ENCODE measurements around the gene COPS8. TPM values are rescaled to one million over a fixed set of nuclear protein-coding genes. Genes with fewer than 3 reads are reported as not detected.

Gene COPS8
- total and polyA plus RNA-seq, 2 of the 4 experiments (the other 2 are of a cell fraction) = 47.0 to 64.9 TPM

DNA sequence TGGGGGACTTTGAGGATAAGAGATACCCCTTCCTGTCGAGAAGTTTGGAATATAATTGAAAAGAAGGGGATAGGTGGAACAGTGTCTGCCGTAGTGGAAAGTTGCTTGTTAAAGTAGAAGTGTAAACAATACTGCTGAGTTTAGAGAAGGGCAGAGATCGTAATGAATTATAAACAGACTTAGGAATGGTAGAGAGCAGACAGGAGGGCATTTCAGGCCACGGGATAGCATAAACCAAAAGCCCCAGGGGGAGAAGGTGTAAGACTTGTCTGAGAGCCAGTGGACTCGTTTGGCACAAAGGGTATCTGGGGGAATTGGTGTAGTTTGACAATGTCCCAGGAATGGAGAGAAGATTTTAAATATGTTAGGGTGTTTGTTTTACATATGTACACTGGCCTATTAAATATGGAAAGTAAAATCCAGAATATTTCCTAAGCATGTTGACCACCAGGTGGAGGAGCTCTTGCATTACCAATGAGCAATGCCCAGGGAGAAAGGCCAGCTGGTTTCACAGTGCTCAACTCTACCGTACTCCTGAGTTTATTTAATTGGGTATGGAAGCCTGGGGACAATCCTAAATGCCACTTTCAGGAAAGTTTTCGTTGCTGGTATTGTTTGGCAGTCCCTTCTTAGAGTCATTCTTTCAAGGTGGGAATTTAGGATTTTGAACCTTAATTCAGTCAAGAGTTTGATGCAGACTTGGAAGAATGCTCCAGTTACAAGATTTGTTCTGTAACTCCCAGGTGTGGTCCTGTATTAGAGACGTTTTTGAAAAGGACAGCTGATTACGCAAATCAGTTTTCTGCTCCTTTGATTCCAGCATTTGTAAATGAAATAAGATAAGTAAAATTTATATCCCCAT, 7.5 kb downstream of the COPS8 start:
- H2BK20ac ChIP-seq (ENCODE audit: low read depth, low read length) = no peak overlapping the region; the same call in 1 of the 2 replicates
- peaks cover 15% of the 10 kb centered on the region for H3K36me3 ChIP-seq (ENCODE audit: control insufficient read depth, insufficient read depth, low read length)
- CTCF ChIA-PET = interaction anchor here (1.4 kb wide), 1 partner anchor 420 kb away, joined by 3 read pairs; no protein-coding TSS in a partner anchor
- peak overlapping the region; percentile 92 for H3K4me2 ChIP-seq (ENCODE audit: low read depth, low read length)
- no peak overlapping the region for H2AK9ac ChIP-seq (replicated peaks; ENCODE audit: low read depth, low read length, poor library complexity)
- peak overlapping the region; percentile 66 for H3K18ac ChIP-seq (ENCODE audit: low read depth, low read length)
- in situ Hi-C loops (cut with MboI; ENCODE audit: low sequenced_read_pairs) = loop anchor here (25.0 kb wide), 1 partner anchor 1456 kb away; no protein-coding TSS in a partner anchor
- peak overlapping the region; percentile 88; the same call in 1 of the 2 replicates for H4K5ac ChIP-seq (ENCODE audit: low read depth, low read length)
- H3K14ac ChIP-seq (replicated peaks; ENCODE audit: low read depth, low read length) = no peak overlapping the region
- no peaks in the 10 kb centered on the region for H4K20me1 ChIP-seq (ENCODE audit: insufficient read depth, low read length)
- peak overlapping the region; percentile 9; the same call in 1 of the 2 replicates for H3K4ac ChIP-seq (ENCODE audit: low read depth, low read length)
- dilution Hi-C loops (cut with HindIII; ENCODE audit: low sequenced_read_pairs, unreplicated experiment) = no loop called here
- H3K56ac ChIP-seq (ENCODE audit: extremely low read depth, insufficient read depth, low read length) = no peak overlapping the region; the same call in 1 of the 2 replicates
- 38% methylated on average over 5 of the region's 9 CpGs; no CpG with 5 or more reads in 1 of the 2 experiments for WGBS, 2 experiments (ENCODE audit: extremely low coverage in 2 of 2, insufficient read length in 1 of 2)
- peaks cover 6% of the 10 kb centered on the region for H3K9me1 ChIP-seq (ENCODE audit: insufficient read depth, low read length)
- no peaks in the 10 kb centered on the region for H3K27me3 ChIP-seq (ENCODE audit: control insufficient read depth, insufficient read depth, low read length)
- H3K9me3 ChIP-seq (ENCODE audit: control insufficient read depth, insufficient read depth, low read length) = no peaks in the 10 kb centered on the region
- H4K8ac ChIP-seq (ENCODE audit: low read depth in 2 of 2, low read length in 2 of 2) = 0 out of 4 replicates have a peak overlapping the region, but pooled peaks of 1 of the 2 experiments have one; percentile 15
- peak overlapping the region; percentile 70 for H2BK5ac ChIP-seq (ENCODE audit: low read depth, low read length, poor library complexity, severe bottlenecking)
- peak overlapping the region; percentile 75; the same call in 1 of the 2 replicates for H3K27ac ChIP-seq (ENCODE audit: insufficient read depth, low read length)
- intact Hi-C loops (cut with micrococcal nuclease) = loop anchor here (1.0 to 10.0 kb wide), 4 partner anchors 222 to 652 kb away; no protein-coding TSS in a partner anchor
- peaks cover 23 to 42% of the 10 kb centered on the region in 2 experiments for H3K79me1 ChIP-seq (ENCODE audit: low read depth in 1 of 2, low read length in 2 of 2)
- peak; percentile 72 for ATAC-seq (ENCODE audit: low read depth)
- H2AFZ ChIP-seq (replicated peaks; ENCODE audit: low read length, poor library complexity) = no peak overlapping the region
- POLR2A ChIA-PET (ENCODE audit: unreplicated experiment) = no interaction called here
- H2BK120ac ChIP-seq (ENCODE audit: low read depth, low read length) = no peak overlapping the region; the same call in 1 of the 2 replicates
- no peak overlapping the region; the same call in 1 of the 2 replicates for H3K23ac ChIP-seq (ENCODE audit: low read depth, low read length)
- TF ChIP-seq RAD21 (IDR thresholded peaks at IDR 0.05; ENCODE audit: low read length) = peak; percentile 87
- TF ChIP-seq SMC3 (IDR thresholded peaks at IDR 0.05; ENCODE audit: low read depth, low read length) = peak; percentile 59
- TF ChIP-seq RCOR1 (IDR thresholded peaks at IDR 0.05; ENCODE audit: insufficient replicate concordance, low read length) = no peak
- TF ChIP-seq POLR2A (IDR thresholded peaks at IDR 0.05; ENCODE audit: low read depth, low read length) = no peak
- no peak for TF ChIP-seq CEBPB (IDR thresholded peaks at IDR 0.05; ENCODE audit: low read depth, low read length)
- TF ChIP-seq RFX5 (IDR thresholded peaks at IDR 0.05; ENCODE audit: low read depth, low read length) = no peak
- peak; percentile 84 for TF ChIP-seq CTCF (conservative IDR thresholded peaks at IDR 0.05; ENCODE audit: low read depth, low read length)
- H3K4me1 ChIP-seq (ENCODE audit: control insufficient read depth, insufficient read depth, low read length) = peaks cover 20% of the 10 kb centered on the region
- H3K9ac ChIP-seq (ENCODE audit: low read depth, low read length) = peak overlapping the region; percentile 36
- no peak overlapping the region for H3K4me3 ChIP-seq (ENCODE audit: insufficient read depth, low read depth, low read length)
- peak overlapping the region; percentile 19; the same call in 1 of the 2 replicates for H4K91ac ChIP-seq (ENCODE audit: insufficient read depth, low read depth, low read length)
- no peak overlapping the region for H2AK5ac ChIP-seq (ENCODE audit: low read depth, low read length)
- BruUV-seq (replicated peaks) = no TSS peak
- H2BK15ac ChIP-seq (ENCODE audit: low read depth, low read length) = no peak overlapping the region
- DNase-seq = peak; percentile 85
